ENCODE results near the gene TSHZ2.

GRCh38 chr20:53412577-53413185 is 440.5 kb downstream of the TSHZ2 start:
- TF ChIP-seq CTCF (IDR thresholded peaks at IDR 0.05; ENCODE audit: low read length) (no peak), EZH2 (IDR thresholded peaks at IDR 0.05; ENCODE audit: borderline replicate concordance, low read length) (no peak)

Measured in OCI-LY1 (cell line).